Measurements from ENCODE around the gene RPS6KC1.
"Not testable (repeated sequence)": the region's sequence is repeated elsewhere in the genome, so short reads cannot be mapped to it uniquely, and the experiment has no call there.

The RPS6KC1 gene

DNA sequence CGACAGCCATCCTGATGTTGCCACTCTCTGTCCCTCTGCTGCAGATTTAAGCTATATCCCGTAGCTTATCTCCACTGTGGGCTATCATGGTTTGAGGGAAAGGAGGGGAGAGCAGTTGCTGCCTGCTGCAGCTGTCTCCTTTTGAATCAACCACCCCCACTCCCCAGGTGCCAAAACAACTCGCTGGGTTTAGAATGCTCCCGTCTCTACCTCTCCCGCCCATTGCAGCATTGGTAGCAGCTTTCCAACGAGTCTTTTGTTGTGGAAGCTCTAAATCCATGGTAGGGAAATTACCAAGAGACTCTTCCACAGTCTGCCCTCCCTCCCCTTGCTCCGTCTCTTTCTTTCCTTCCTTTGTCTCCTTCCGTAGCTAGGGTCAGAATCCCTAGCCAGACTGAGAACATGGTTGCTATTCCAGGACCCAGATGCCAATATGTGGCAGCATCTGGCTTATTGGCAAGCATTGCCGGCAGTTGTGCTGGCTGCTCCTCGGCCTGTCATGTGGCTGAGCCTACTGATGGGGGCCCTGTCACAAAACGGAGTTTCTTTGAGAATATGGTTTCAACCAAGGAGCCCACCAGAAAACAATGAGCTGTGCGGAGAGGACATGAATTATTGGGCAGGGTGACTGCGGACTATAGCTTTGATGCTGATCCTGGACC, 230.7 kb downstream of the RPS6KC1 start:
- peaks cover 5 to 29% of the 10 kb centered on the region in 2 donors for H3K9me3 Mint-ChIP-seq
- peak overlapping the region in 1 of 2 donors; percentile 34 for H3K27ac Mint-ChIP-seq
- DNase-seq (no peak), ATAC-seq (no peak)
- H3K4me1 Mint-ChIP-seq, result no peaks in the 10 kb centered on the region
- H3K4me3 Mint-ChIP-seq, result no peak overlapping the region
- no peaks in the 10 kb centered on the region for H3K27me3 Mint-ChIP-seq

DNA sequence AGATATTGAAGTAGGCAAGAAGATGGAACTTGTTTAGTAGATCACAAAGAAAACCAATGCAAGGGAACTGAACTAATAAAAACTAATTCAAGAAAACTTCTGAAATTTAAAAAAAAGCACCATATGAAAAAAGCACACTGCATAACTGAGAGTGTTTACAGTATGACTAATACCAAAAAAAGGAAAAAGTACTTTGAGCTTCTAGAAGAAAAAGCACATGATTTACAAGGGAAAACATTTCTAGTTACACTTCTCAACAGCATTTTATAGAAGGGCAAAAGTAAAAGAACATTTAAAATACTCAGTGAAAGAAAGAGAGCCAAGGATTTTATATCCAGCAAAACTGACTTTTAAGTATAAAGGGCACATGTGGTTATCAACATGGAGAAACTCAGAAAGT, 233.6 kb downstream of the RPS6KC1 start:
- Mint-ChIP-seq H3K27me3 (no peaks in the 10 kb centered on the region), H3K27ac (no peak overlapping the region), H3K9me3 (peaks cover 5 to 29% of the 10 kb centered on the region in 2 donors), H3K4me1 (no peaks in the 10 kb centered on the region), H3K4me3 (no peak overlapping the region)
- DNase-seq (no peak), ATAC-seq (no peak)

DNA sequence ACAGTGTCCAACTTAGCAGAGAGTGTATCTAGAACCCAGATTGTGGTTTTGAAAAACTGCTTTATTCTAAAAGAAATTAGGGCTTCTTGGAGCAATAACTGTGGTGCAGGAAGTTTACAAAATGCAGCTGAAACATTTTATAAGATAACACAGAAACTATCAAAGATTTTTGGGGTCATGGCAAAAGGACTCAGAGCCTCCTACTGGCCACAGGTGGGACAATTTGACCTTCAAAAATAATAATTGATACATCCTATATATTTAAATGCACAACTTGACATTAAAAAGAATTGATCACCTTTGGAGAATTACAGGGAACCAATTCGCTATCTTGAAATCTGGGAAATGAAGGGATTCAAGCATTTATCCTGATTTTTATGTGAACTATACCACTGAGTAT, 235.2 kb downstream of the RPS6KC1 start:
- ATAC-seq, result no peak

DNA sequence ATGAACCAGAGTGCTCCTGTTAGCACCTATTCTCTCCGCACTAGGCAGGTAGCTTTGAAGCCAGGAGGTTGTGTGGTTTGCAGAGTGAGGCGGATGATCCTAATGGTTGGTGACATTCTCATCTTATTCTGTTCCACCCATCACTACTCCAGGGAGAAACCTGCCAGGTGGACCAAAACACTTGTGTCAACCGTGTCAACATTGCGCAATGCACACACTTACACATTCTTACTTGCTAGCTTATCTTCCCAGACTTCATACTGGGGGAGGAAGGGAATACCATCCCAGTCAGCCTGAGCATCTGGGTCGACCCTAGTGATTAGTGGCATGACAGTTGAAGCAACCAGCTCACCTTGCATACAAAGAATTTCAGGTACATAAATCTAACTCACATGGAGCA, 236.9 kb downstream of the RPS6KC1 start:
- Mint-ChIP-seq H3K4me3 (no peak overlapping the region), H3K9me3 (peaks cover 5 to 20% of the 10 kb centered on the region in 2 donors), H3K27me3 (no peaks in the 10 kb centered on the region), H3K27ac (no peak overlapping the region), H3K4me1 (no peaks in the 10 kb centered on the region)
- no peak for DNase-seq
- ATAC-seq, result no peak

More for the DNA sequence above, 235.2 kb downstream of the RPS6KC1 start:
- no peak for DNase-seq
- Mint-ChIP-seq H3K4me3 (no peak overlapping the region), H3K27ac (no peak overlapping the region), H3K4me1 (no peaks in the 10 kb centered on the region), H3K27me3 (no peaks in the 10 kb centered on the region), H3K9me3 (peaks cover 5 to 29% of the 10 kb centered on the region in 2 donors)

DNA sequence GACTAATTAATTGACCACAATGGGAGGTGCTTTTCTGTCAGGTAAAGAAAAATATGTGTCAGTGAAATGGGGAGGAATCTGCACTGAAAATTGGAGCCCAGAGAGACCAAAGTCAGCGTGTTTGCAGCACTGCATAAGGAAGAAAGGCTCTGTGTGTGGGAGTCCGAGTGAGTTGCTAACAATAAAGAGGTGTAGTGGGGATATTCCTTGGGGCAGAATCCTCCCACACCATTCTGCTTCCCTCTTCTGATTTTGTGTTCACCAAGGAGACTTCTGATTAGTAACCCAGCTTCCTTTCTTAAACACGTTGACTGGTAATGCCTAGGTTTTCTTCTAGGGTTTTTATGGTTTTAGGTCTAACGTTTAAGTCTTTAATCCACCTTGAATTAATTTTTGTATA, 240.5 kb downstream of the RPS6KC1 start:
- Mint-ChIP-seq H3K27me3 (no peaks in the 10 kb centered on the region), H3K4me1 (no peaks in the 10 kb centered on the region), H3K27ac (no peak overlapping the region), H3K4me3 (no peak overlapping the region), H3K9me3 (peaks cover 4 to 11% of the 10 kb centered on the region in 2 donors)
- no peak for ATAC-seq
- DNase-seq, result no peak

DNA sequence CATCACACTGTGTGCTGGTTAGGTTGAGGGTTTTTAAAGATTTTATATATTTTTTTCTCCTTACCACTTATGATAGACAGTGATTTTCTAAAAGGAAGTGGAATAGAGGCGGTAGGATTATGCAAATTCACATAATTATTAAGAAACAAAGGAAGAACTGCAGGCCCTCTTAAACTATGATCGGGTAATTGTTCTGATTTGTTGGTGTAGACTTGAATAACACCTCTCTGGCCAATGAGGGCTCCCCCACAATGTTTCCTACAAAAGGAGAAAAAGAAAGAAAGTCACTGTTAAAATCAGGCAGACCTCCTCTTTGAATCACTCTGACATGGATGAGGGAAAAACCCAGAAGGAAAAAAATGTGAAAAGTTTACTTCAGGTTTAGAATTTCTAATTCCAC, 241.6 kb downstream of the RPS6KC1 start:
- ATAC-seq (no peak), DNase-seq (no peak)
- Mint-ChIP-seq H3K4me3 (no peak overlapping the region), H3K27me3 (no peaks in the 10 kb centered on the region), H3K9me3 (peaks cover 6 to 16% of the 10 kb centered on the region in 2 donors), H3K27ac (no peak overlapping the region), H3K4me1 (no peaks in the 10 kb centered on the region)

DNA sequence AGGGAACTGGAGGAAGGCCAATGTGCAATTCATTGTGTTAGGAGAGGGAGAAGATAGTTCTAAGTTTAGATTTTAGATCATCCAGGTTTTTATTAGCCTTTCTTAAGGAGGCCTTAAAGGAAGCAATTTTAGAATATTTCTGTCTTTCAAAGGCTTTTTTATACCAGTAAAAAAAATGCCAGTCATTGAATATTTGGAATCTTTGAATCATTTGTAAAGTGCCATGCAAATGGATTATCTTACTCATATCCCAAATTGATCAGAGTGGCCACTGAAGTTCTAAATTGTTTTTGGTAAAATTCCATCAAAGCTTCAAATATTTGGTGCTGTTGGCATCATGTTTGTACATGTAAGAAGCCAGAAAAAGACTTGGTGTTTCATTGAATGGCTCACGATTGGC, 244.8 kb downstream of the RPS6KC1 start:
- no peak overlapping the region for H3K27ac Mint-ChIP-seq
- H3K27me3 Mint-ChIP-seq, result no peaks in the 10 kb centered on the region
- no peak overlapping the region for H3K4me3 Mint-ChIP-seq
- ATAC-seq (no peak), DNase-seq (no peak)
- no peaks in the 10 kb centered on the region for H3K4me1 Mint-ChIP-seq
- peaks cover 6 to 27% of the 10 kb centered on the region in 2 donors for H3K9me3 Mint-ChIP-seq

DNA sequence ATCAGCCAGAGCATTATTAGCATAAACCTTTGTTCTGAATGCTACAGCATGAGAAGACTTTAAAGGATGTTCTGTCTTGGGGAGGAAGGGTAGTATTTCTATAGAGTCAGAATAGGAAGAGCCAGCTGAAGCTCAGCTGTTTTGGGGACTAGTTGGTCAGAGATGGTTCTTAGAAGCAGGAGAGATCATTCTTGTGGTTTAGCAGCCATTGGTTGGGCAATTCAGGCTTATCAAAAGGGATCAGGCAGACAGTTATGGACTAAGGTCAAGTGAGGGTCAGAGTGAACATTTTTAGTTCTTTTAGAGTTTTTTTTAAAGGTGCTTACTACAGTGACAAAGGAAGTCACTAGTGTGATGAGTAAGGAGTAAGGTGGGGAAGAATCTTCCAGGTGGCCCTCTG, 245.5 kb downstream of the RPS6KC1 start:
- Mint-ChIP-seq H3K4me1 (no peaks in the 10 kb centered on the region), H3K27me3 (no peaks in the 10 kb centered on the region), H3K4me3 (no peak overlapping the region), H3K9me3 (peaks cover 6 to 31% of the 10 kb centered on the region in 2 donors), H3K27ac (no peak overlapping the region)
- DNase-seq (no peak), ATAC-seq (no peak)

DNA sequence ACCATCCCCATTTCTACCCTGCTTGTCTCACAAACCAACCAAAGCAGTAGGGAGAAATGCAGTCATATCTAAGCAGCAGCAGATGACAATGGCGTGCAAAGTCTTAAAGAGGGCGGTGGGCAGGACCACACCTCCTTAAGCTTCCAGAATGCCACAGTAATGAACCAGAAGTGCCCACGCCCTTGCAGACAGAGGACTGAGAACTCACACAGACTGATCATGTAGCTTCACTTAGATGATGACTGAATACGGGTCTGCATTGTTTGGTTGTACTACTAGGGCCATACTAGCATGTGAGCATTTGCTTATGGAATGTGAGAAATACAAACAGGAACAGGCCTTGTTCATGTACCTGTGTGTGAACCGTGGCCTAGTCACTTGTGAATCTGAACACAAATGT, 246.0 kb downstream of the RPS6KC1 start:
- ATAC-seq, result no peak
- Mint-ChIP-seq H3K9me3 (peaks cover 6 to 31% of the 10 kb centered on the region in 2 donors), H3K27me3 (no peaks in the 10 kb centered on the region), H3K4me3 (no peak overlapping the region), H3K27ac (no peak overlapping the region), H3K4me1 (no peaks in the 10 kb centered on the region)
- DNase-seq, result no peak

DNA sequence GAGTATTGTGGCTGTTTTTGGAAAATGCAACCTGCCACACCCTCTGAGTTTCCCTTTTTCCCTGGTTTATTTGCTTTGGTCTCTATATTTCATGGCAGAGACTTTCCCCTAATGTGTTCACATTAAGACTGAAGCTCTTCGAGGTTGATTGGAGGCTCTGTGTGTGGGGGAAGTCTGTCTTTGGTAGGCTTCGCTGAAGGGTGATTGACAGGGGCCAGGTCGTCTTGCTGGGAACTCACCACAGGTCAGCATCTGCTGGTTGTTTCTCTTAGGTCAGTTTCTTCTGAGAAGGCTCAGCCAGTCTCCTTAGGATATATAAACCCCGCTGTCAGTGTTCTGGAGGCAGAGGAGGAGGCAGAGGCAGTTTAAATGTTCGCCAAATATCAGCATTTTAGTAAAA, 249.4 kb downstream of the RPS6KC1 start:
- no peak overlapping the region for H3K4me3 Mint-ChIP-seq
- H3K27ac Mint-ChIP-seq, result no peak overlapping the region
- no peaks in the 10 kb centered on the region for H3K4me1 Mint-ChIP-seq
- no peaks in the 10 kb centered on the region for H3K27me3 Mint-ChIP-seq
- DNase-seq (no peak), ATAC-seq (no peak)
- peaks cover 6 to 29% of the 10 kb centered on the region in 2 donors for H3K9me3 Mint-ChIP-seq

DNA sequence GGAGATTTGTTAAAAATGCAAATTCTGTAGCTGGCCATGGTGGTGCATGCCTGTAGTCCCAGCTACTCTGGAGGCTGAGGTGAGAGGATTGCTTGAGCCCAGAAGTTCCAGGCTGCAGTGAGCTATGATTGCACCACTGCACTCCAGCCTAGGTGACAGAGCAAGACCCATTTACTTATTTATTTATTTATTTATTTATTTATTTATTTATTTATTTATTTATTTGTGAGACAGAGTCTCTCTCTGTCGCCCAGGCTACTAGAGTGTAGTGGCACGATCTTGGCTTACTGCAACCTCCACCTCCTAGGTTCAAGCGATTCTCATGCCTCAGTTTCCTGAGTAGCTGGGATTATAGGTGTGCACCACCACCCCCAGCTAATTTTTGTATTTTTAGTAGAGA, 250.5 kb downstream of the RPS6KC1 start:
- not testable (repeated sequence) for H3K4me3 Mint-ChIP-seq, DNase-seq, H3K27me3 Mint-ChIP-seq, ATAC-seq, H3K4me1 Mint-ChIP-seq, H3K27ac Mint-ChIP-seq
- peaks cover 2 to 20% of the 10 kb centered on the region in 2 donors for H3K9me3 Mint-ChIP-seq

DNA sequence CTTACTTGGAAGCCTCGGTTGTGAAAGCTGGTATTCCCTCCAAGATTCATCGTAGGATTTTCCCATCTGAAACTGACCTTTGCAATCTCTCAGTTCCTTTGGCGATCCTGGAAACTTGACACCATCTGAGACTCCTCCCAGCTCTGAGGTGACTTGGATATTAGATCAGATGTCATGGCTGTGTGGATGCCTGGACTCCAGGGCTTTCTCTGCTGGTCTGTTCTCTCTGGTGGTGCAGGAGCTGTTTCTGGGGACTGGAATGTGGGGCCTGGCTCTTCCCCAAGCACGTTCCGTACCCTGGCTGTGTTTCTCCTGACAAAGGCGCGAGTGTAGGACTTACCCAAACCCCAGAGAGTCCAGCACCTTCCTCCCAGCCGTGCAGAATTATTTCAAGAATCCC, 252.2 kb downstream of the RPS6KC1 start:
- Mint-ChIP-seq H3K27me3 (no peaks in the 10 kb centered on the region), H3K4me3 (no peak overlapping the region), H3K4me1 (no peaks in the 10 kb centered on the region), H3K27ac (no peak overlapping the region), H3K9me3 (peaks cover 0 to 9% of the 10 kb centered on the region in 2 donors)
- no peak for DNase-seq
- no peak for ATAC-seq

DNA sequence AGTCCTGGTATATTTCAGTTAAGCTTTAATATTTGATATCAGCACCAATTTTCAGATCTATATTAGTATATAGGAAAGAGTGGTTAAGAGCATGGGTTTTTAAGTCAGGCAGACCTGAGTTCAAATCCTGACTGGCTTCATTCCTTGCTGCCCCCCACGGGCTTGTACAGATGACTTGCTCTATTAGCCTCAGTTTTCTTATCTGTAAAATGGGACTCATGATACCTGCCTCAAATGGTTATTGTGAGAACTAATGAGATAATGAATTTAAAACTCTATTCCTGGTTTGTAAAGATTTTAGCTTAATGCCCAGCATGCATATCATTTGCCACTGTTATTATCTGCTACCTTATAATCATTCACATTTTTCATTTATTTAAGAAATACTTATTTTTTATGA, 264.5 kb downstream of the RPS6KC1 start:
- Mint-ChIP-seq H3K27ac (no peak overlapping the region), H3K4me3 (no peak overlapping the region), H3K4me1 (no peaks in the 10 kb centered on the region), H3K27me3 (no peaks in the 10 kb centered on the region), H3K9me3 (no peaks in the 10 kb centered on the region)
- DNase-seq (no peak), ATAC-seq (no peak)

DNA sequence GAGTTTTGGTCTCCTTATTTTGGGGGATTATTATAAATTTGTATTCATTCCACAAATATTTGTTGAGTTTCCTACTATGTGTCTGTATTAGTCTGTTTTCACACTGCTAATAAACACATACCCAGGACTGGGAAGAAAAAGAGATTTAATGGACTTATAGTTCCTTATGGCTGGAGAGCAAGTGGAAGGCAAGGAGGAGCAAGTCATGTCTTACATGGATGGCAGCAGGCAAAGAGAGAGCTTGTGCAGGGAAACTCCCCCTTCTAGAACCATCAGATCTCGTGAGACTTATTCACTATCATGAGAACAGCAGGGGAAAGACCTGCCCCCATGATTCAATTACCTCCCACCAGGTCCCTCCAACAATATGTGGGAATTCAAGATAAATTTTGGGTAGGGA, 267.4 kb downstream of the RPS6KC1 start:
- not testable (repeated sequence) for H3K9me3 Mint-ChIP-seq, H3K27me3 Mint-ChIP-seq, H3K4me1 Mint-ChIP-seq, DNase-seq, H3K27ac Mint-ChIP-seq, ATAC-seq, H3K4me3 Mint-ChIP-seq

DNA sequence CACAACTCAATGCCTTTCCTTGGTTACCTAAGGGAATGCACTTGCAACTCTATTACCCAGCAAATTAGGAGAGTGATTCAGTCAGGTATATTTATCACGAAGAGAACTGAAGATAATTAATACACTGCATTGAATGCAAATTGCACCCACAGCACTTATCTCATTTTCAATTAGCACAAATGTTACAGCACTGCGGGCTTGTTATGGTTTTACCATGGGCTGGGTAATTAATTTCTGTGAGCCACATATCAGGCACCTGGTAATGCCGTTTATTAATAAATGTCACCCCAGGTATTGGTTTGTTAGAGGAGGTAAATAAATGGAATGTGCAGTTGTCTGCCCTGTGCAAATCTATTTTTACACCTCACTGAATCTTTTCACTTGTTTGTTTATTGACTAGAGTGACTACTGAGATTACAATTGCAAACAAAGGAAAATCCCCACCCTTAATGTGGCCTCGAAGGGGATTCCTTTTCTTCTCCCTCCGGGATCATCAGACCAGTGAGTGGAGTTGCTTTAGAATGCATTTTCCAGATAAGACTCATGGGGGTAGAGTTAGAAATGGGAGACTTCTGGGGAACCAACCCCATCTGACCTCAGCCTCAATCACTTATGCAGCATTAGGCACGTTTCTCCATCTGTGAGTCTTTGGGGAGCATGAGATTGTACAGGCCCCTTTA, 269.3 kb downstream of the RPS6KC1 start:
- Mint-ChIP-seq H3K27me3 (no peaks in the 10 kb centered on the region), H3K27ac (no peak overlapping the region)

More for the DNA sequence above, 269.3 kb downstream of the RPS6KC1 start:
- no peak for ATAC-seq
- DNase-seq, result no peak
- no peaks in the 10 kb centered on the region for H3K4me1 Mint-ChIP-seq
- H3K9me3 Mint-ChIP-seq, result no peaks in the 10 kb centered on the region
- no peak overlapping the region for H3K4me3 Mint-ChIP-seq

Measured in stimulated activated naive CD8-positive, alpha-beta T cell treated with anti-CD3 and anti-CD28 coated beads, Interleukin-15, amount 100 ng/mL, for 72 hours (primary cell).